ENCODE measurements around the gene HEG1. TPM values are rescaled to one million over a fixed set of nuclear protein-coding genes. Genes with fewer than 3 reads are reported as not detected.

HEG1 gene
- total and polyA plus RNA-seq, 2 donors (not counting 3 experiments of a cell fraction or from before 2014, with no cell fraction given) = 50.1 to 106 TPM

- FAIRE-seq (no peak), DNase-seq (ENCODE audit: low read depth, low spot score) (no peak)
- no peak overlapping the region for H3K4me3 ChIP-seq (replicated peaks in 1 of 3; ENCODE audit: insufficient read depth in 1 of 3, low read depth in 1 of 3, low read length in 3 of 3)
- CTCF ChIA-PET = no interaction called here
- no peak overlapping the region for H2AFZ ChIP-seq (ENCODE audit: low read depth, low read length)
- no TSS peak for BruUV-seq (replicated peaks)
- no peak overlapping the region for H3K27ac ChIP-seq (ENCODE audit: insufficient read depth, low read depth, low read length)
- POLR2A ChIA-PET = no interaction called here
- intact Hi-C loops (cut with micrococcal nuclease) (no loop called here), dilution Hi-C loops (cut with MboI; ENCODE audit: extremely low pct_ligation_motif_present, low sequenced_read_pairs) (no loop called here)
- no peaks in the 10 kb centered on the region for H3K9me3 ChIP-seq (replicated peaks; ENCODE audit: control insufficient read depth, insufficient read depth, low read length)
- no peaks in the 10 kb centered on the region for H3K36me3 ChIP-seq (ENCODE audit: control insufficient read depth in 2 of 2, extremely low read depth in 1 of 2, insufficient read depth in 2 of 2, low read length in 2 of 2)
- H3K9ac ChIP-seq (replicated peaks; ENCODE audit: extremely low read depth, insufficient read depth, low read length) = no peak overlapping the region
- no peaks in the 10 kb centered on the region for H4K20me1 ChIP-seq (replicated peaks; ENCODE audit: control insufficient read depth, extremely low read depth, insufficient read depth, low read length)
- no peaks in the 10 kb centered on the region for H3K9me1 ChIP-seq (replicated peaks; ENCODE audit: control insufficient read depth, extremely low read depth, insufficient read depth, low read length)
- peaks cover 0 to 2% of the 10 kb centered on the region in 2 experiments for H3K27me3 ChIP-seq (ENCODE audit: control insufficient read depth in 2 of 2, insufficient read depth in 2 of 2, low read length in 2 of 2)
- no peaks in the 10 kb centered on the region for H3K79me2 ChIP-seq (ENCODE audit: control insufficient read depth, insufficient read depth, low read length)
- H3K4me2 ChIP-seq (ENCODE audit: insufficient read depth, low read length) = no peak overlapping the region
- no peaks in the 10 kb centered on the region for H3K4me1 ChIP-seq (ENCODE audit: control insufficient read depth, extremely low read depth, insufficient read depth, low read length)
- no peak for TF ChIP-seq POLR2A (IDR thresholded peaks at IDR 0.05; ENCODE audit: low read depth, low read length)
- no peak for TF ChIP-seq CTCF (IDR thresholded peaks at IDR 0.05; ENCODE audit: extremely low read depth in 1 of 2, insufficient read depth in 1 of 2, low read depth in 1 of 2, low read length in 2 of 2)
- TF ChIP-seq EZH2 (IDR thresholded peaks at IDR 0.05; ENCODE audit: borderline replicate concordance, low read depth, low read length, severe bottlenecking) = no peak
- no peak for TF ChIP-seq FOS (IDR thresholded peaks at IDR 0.05; ENCODE audit: borderline replicate concordance, insufficient read depth, low read length)
- TF ChIP-seq JUN (IDR thresholded peaks at IDR 0.05; ENCODE audit: borderline replicate concordance, insufficient read depth, insufficient read length, low read depth) = no peak
- no peak for TF ChIP-seq GATA2 (IDR thresholded peaks at IDR 0.05; ENCODE audit: insufficient read depth, insufficient read length, low read depth, low read length)
- no peak for TF ChIP-seq POLR2AphosphoS5 (IDR thresholded peaks at IDR 0.05; ENCODE audit: insufficient read depth, low read depth, low read length)
- no peak for TF ChIP-seq MAX (IDR thresholded peaks at IDR 0.05; ENCODE audit: insufficient read depth, insufficient read length)
- no peak for TF ChIP-seq MYC (IDR thresholded peaks at IDR 0.05; ENCODE audit: low read depth, low read length)
Measured at GRCh38 chr3:125090649-125091048, 34.9 kb upstream of the HEG1 start.
